KMS-11 (cell line): ENCODE data around the gene ATP5F1E.

Source experiments
- H2AFZ ChIP-seq: fragments of 200-600 bp; sonication (generic); 2 replicates; pipeline ENCODE4 v1.6.1; 2016; ENCODE audit warnings: antibody characterized with exemption, mixed run types, low read depth
- H3K27ac ChIP-seq: fragments of 200-600 bp; sonication (generic); 2 replicates; pipeline ENCODE4 v1.6.1; 2016; ENCODE audit warnings: mild to moderate bottlenecking, mixed run types
- H3K27me3 ChIP-seq: fragments of 200-600 bp; sonication (generic); 2 replicates; pipeline ENCODE4 v1.6.1; 2017; ENCODE audit warnings: mild to moderate bottlenecking, low read depth, mixed run types, moderate library complexity; ENCODE audit not compliant: insufficient read depth
- H3K36me3 ChIP-seq: fragments of 200-600 bp; sonication (generic); 2 replicates; pipeline ENCODE4 v1.6.1; 2017; ENCODE audit warnings: mild to moderate bottlenecking, mixed run types; ENCODE audit not compliant: insufficient read depth
- H3K4me1 ChIP-seq: fragments of 200-600 bp; sonication (generic); 2 replicates; pipeline ENCODE4 v1.6.1; 2016; ENCODE audit warnings: mild to moderate bottlenecking, low read depth, mixed run types; ENCODE audit not compliant: poor library complexity, severe bottlenecking
- H3K4me2 ChIP-seq: fragments of 200-600 bp; sonication (generic); 2 replicates; pipeline ENCODE4 v1.7.0; 2016; ENCODE audit warnings: mild to moderate bottlenecking, mixed run types
- H3K4me3 ChIP-seq: fragments of 200-600 bp; sonication (generic); IDR thresholded peaks from 2 replicates; pipeline ENCODE4 v1.6.1; 2017; ENCODE audit warnings: low read depth, low read length, mixed read lengths; ENCODE audit not compliant: insufficient read depth
- H3K79me2 ChIP-seq: fragments of 200-600 bp; sonication (generic); 2 replicates; pipeline ENCODE4 v1.6.1; 2016; ENCODE audit warnings: low read depth, mixed run types; ENCODE audit not compliant: insufficient read depth
- H3K9ac ChIP-seq: fragments of 200-600 bp; sonication (generic); 2 replicates; pipeline ENCODE4 v1.6.1; 2016; ENCODE audit warnings: mild to moderate bottlenecking, mixed run types
- H4K20me1 ChIP-seq: fragments of 200-600 bp; sonication (generic); 2 replicates; pipeline ENCODE4 v1.6.1; 2016; ENCODE audit warnings: mild to moderate bottlenecking, mixed run types; ENCODE audit not compliant: insufficient read depth
- TF ChIP-seq, protein P1 (sequence below): fragments of 200-600 bp; sonication (generic); conservative IDR thresholded peaks from 2 replicates; pipeline ENCODE4 v1.6.1; 2017; ENCODE audit warnings: low read depth, mild to moderate bottlenecking, antibody characterized with exemption, low read length, moderate library complexity, mixed read lengths

The ATP5F1E gene

DNA sequence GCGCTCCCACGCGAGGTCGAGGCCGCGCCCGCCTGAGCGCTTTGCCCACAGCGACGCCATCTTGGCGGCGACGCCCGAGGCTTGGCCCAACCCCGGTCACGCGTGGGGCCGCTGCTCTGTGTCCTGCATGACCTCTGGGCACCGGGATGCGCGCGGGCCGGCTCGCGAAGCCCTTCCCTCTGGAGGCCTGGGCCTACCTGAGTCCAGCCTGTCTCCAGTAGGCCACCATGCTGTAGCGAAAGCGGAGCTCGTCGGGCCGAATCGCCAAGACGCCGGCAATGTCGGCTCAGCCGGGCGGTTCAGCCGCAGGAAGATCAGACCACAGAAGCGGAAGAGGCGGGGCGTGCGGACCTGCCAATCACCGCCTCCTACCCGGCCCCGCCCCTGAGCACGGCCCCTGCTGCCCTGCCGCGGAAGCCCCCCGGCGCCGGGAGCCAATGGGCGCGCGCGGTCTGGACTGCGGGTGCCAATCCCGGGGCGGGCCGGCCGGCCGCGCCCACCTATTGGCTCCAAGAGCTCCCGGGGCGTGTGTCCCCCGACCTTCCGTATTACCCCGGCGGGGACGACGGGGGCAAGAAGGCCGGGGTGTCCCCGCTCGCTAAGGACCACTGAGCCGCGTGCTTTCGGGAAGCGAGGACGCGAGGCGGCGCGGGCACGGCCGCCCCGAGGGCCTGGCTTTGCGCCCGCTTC lies at the start of gene ATP5F1E:
Gene ATP5F1E (minus strand): TSS at position 313 of the 690 bp plus-strand sequence. CDS start 84 bp downstream, at position 229.
- no peaks in the 10 kb centered on the region for H4K20me1 ChIP-seq
- H3K36me3 ChIP-seq = peaks cover 35% of the 10 kb centered on the region; the same call in 1 of the 2 replicates
- peak within 1 kb of the TSS; percentile 95 for H3K4me2 ChIP-seq
- H3K4me1 ChIP-seq = peaks cover 59% of the 10 kb centered on the region
- TF ChIP-seq, protein P1, sequence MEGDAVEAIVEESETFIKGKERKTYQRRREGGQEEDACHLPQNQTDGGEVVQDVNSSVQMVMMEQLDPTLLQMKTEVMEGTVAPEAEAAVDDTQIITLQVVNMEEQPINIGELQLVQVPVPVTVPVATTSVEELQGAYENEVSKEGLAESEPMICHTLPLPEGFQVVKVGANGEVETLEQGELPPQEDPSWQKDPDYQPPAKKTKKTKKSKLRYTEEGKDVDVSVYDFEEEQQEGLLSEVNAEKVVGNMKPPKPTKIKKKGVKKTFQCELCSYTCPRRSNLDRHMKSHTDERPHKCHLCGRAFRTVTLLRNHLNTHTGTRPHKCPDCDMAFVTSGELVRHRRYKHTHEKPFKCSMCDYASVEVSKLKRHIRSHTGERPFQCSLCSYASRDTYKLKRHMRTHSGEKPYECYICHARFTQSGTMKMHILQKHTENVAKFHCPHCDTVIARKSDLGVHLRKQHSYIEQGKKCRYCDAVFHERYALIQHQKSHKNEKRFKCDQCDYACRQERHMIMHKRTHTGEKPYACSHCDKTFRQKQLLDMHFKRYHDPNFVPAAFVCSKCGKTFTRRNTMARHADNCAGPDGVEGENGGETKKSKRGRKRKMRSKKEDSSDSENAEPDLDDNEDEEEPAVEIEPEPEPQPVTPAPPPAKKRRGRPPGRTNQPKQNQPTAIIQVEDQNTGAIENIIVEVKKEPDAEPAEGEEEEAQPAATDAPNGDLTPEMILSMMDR = no peak
- H3K27me3 ChIP-seq = no peaks in the 10 kb centered on the region
- peak within 1 kb of the TSS; percentile 57 for H2AFZ ChIP-seq
- peak within 1 kb of the TSS; percentile 69 for H3K27ac ChIP-seq
- peaks cover 56% of the 10 kb centered on the region for H3K79me2 ChIP-seq
- peak within 1 kb of the TSS; percentile 12 for H3K4me3 ChIP-seq
- peak within 1 kb of the TSS; percentile 85 for H3K9ac ChIP-seq

DNA sequence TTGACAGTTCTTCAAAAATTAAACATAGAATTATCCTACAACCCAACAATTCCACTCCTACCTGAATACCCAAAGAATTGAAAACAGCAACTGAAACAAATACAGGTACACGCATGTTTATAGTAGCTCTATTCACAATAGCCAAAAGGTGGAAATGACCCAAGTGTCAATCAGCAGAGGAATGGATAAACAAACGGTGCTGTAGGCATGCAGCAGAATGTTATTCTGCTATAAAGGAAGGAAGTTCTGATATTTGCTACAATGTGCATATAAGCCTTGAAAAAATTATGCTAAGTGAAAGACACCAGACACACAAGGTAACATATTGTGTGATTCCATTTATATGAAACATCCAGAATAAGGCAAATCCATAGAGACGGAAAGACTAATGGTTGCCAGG lies 48.9 kb upstream of the ATP5F1E start:
- Histone ChIP-seq H4K20me1 (no peaks in the 10 kb centered on the region), H3K79me2 (no peaks in the 10 kb centered on the region), H3K27ac (no peak overlapping the region), H3K36me3 (no peaks in the 10 kb centered on the region), H3K4me2 (no peak overlapping the region), H3K27me3 (no peaks in the 10 kb centered on the region; the same call in 1 of the 2 replicates), H3K4me3 (no peak overlapping the region), H3K4me1 (no peaks in the 10 kb centered on the region), H3K9ac (no peak overlapping the region), H2AFZ (no peak overlapping the region)
- TF ChIP-seq, protein P1 = no peak

DNA sequence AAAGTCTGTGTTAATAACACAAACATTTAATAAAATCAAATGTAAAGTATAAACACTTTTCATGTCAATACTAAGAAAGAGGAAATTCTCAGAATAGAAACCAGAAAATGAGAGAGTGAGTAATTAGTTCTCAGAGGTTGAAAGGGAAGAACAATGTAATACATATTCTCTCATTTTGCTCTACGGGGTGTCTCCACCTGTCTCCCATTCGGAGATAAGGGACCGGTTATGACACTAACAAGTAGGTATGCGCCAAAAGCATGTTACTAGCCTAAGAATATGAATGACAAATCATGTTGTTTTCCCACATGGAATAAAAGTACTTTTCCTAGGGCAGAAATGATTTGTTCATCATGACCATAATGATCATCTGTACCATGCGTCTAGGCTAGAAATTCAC lies 46.1 kb upstream of the ATP5F1E start:
- no peaks in the 10 kb centered on the region for H3K79me2 ChIP-seq
- TF ChIP-seq, protein P1 = no peak
- H3K27ac ChIP-seq = no peak overlapping the region
- no peak overlapping the region for H3K4me2 ChIP-seq
- no peaks in the 10 kb centered on the region for H3K4me1 ChIP-seq
- H3K9ac ChIP-seq = no peak overlapping the region
- H2AFZ ChIP-seq = no peak overlapping the region
- no peaks in the 10 kb centered on the region for H3K36me3 ChIP-seq
- H3K27me3 ChIP-seq = no peaks in the 10 kb centered on the region; the same call in 1 of the 2 replicates
- H3K4me3 ChIP-seq = no peak overlapping the region
- H4K20me1 ChIP-seq = no peaks in the 10 kb centered on the region

DNA sequence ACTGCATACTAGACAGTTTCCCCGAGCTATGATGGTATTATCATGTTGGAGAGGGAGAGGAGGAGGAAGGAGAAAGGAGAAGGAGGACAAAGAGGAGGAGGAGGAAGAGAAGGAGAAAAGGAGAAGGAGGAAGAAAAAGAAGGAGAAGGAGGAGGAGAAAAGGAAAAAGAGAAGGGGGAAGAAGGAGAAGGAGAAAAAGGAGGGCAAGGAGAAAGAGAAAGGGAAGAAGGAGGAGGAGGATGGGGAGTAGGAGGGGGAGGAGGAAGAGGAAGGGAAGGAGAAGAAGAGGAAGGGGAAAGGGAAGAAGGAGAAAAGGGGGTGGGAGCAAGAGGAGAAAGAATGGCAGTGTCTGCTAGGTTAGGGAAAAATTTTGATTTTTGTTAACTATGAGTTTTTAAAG lies 45.6 kb upstream of the ATP5F1E start:
- Histone ChIP-seq H2AFZ (no peak overlapping the region), H3K9ac (no peak overlapping the region), H3K4me2 (no peak overlapping the region), H3K4me3 (no peak overlapping the region), H3K4me1 (no peaks in the 10 kb centered on the region), H4K20me1 (no peaks in the 10 kb centered on the region), H3K27me3 (no peaks in the 10 kb centered on the region; the same call in 1 of the 2 replicates), H3K79me2 (no peaks in the 10 kb centered on the region), H3K36me3 (no peaks in the 10 kb centered on the region), H3K27ac (no peak overlapping the region)
- TF ChIP-seq, protein P1 = no peak
